Sigmoid colon (tissue), 4 donors: ENCODE measurements around the gene CDK8.

Experiments used
- EP300 ChIP-seq, 4 donors: sonication (generic); formaldehyde crosslinking; IDR thresholded peaks; one replicate each; pipeline ENCODE4 v1.6.1; 2017; ENCODE audit warnings: antibody characterized with exemption in 4 of 4
- POLR2AphosphoS5 ChIP-seq, 4 donors: sonication (generic); formaldehyde crosslinking; IDR thresholded peaks; one replicate each; pipeline ENCODE4 v1.6.1; 2017; ENCODE audit warnings: antibody characterized with exemption in 4 of 4
- TF ChIP-seq, protein P1 (sequence below), 4 experiments: fragments of 450-650 bp in 3 of 4; fragments of 200-600 bp in 1 of 4; IDR thresholded peaks; one replicate each; pipeline ENCODE4 v1.5.1; 2016 to 2019; ENCODE audit warnings: antibody characterized with exemption in 4 of 4, mild to moderate bottlenecking in 3 of 4, moderate library complexity in 2 of 4

DNA sequence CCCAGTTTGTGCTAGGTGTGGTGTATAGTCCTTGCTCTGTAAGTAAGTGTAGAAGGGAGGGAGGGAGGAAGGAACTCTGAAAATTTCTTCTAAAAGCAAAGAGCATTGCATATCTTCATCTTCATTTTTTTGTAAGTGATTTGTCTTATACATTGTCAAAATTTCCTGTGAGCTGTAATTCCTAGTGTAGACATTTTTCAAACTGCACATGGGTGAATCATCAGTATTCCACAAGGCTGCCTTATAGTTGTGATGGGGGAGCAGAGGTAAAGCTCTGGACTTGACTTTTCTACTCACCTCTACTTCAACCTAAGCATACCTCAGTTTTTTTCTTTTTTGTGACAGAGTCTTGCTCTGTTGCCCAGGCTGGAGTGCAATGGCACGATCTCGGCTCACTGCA lies 86.9 kb downstream of the CDK8 start:
- TF ChIP-seq, protein P1, sequence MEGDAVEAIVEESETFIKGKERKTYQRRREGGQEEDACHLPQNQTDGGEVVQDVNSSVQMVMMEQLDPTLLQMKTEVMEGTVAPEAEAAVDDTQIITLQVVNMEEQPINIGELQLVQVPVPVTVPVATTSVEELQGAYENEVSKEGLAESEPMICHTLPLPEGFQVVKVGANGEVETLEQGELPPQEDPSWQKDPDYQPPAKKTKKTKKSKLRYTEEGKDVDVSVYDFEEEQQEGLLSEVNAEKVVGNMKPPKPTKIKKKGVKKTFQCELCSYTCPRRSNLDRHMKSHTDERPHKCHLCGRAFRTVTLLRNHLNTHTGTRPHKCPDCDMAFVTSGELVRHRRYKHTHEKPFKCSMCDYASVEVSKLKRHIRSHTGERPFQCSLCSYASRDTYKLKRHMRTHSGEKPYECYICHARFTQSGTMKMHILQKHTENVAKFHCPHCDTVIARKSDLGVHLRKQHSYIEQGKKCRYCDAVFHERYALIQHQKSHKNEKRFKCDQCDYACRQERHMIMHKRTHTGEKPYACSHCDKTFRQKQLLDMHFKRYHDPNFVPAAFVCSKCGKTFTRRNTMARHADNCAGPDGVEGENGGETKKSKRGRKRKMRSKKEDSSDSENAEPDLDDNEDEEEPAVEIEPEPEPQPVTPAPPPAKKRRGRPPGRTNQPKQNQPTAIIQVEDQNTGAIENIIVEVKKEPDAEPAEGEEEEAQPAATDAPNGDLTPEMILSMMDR (IDR thresholded peaks at IDR 0.05): no peak
- TF ChIP-seq POLR2AphosphoS5 (IDR thresholded peaks at IDR 0.05) (no peak), EP300 (IDR thresholded peaks at IDR 0.05) (no peak)
